H9 (cell line): Measurements from ENCODE around the gene PLEKHA5. TPM values are rescaled to one million over a fixed set of nuclear protein-coding genes. Genes with fewer than 3 reads are reported as not detected.

Source experiments
- DNase-seq: peaks from one replicate; pipeline ENCODE4 v3.0.0-alpha.2; 2017
- H2AFZ ChIP-seq: one replicate; pipeline ENCODE4 v1.6.1; 2013; ENCODE audit warnings: mild to moderate bottlenecking, low read length, control low read depth, moderate library complexity
- H2AK5ac ChIP-seq: 2 replicates; pipeline ENCODE4 v1.6.1; 2013; ENCODE audit warnings: low read length, control low read depth, mixed read lengths; ENCODE audit not compliant: insufficient read length
- H2BK120ac ChIP-seq: one replicate; pipeline ENCODE4 v1.6.1; 2013; ENCODE audit warnings: low read depth, mild to moderate bottlenecking, low read length, control low read depth, inconsistent platforms; ENCODE audit not compliant: poor library complexity, severe bottlenecking
- H2BK12ac ChIP-seq: 2 replicates; pipeline ENCODE4 v1.6.1; 2013; ENCODE audit warnings: low read length, control low read depth, mixed read lengths, low read depth; ENCODE audit not compliant: insufficient read length
- H2BK15ac ChIP-seq: 2 replicates; pipeline ENCODE4 v1.6.1; 2013; ENCODE audit warnings: low read depth, low read length, control low read depth
- H2BK20ac ChIP-seq: one replicate; pipeline ENCODE4 v1.6.1; 2013; ENCODE audit warnings: low read depth, mild to moderate bottlenecking, low read length, control low read depth, inconsistent platforms; ENCODE audit not compliant: poor library complexity, severe bottlenecking
- H2BK5ac ChIP-seq: 2 replicates; pipeline ENCODE4 v1.6.1; 2013; ENCODE audit warnings: low read length, control low read depth, mixed read lengths; ENCODE audit not compliant: insufficient read length
- H3K14ac ChIP-seq: 2 replicates; pipeline ENCODE4 v1.6.1; 2013; ENCODE audit warnings: low read length, control low read depth; ENCODE audit not compliant: insufficient read depth
- H3K18ac ChIP-seq: 2 replicates; pipeline ENCODE4 v1.6.1; 2013; ENCODE audit warnings: low read depth, mild to moderate bottlenecking, mixed read lengths, low read length, control low read depth; ENCODE audit not compliant: insufficient read length
- H3K23ac ChIP-seq: 2 replicates; pipeline ENCODE4 v1.6.1; 2013; ENCODE audit warnings: low read length, control low read depth, mixed read lengths, low read depth; ENCODE audit not compliant: insufficient read length
- H3K23me2 ChIP-seq: 2 replicates; pipeline ENCODE4 v1.6.1; 2013; ENCODE audit warnings: low read depth, mild to moderate bottlenecking, mixed read lengths, low read length, control low read depth; ENCODE audit not compliant: insufficient read length, poor library complexity, severe bottlenecking
- H3K27ac ChIP-seq: 2 replicates; pipeline ENCODE4 v1.5.1; 2013; ENCODE audit warnings: low read length, control low read depth, mixed read lengths, low read depth; ENCODE audit not compliant: insufficient read length
- H3K27me3 ChIP-seq: 2 replicates; pipeline ENCODE4 v1.6.1; 2013; ENCODE audit warnings: low read length, control low read depth, inconsistent platforms; ENCODE audit not compliant: insufficient read depth
- H3K4ac ChIP-seq: 2 replicates; pipeline ENCODE4 v1.6.1; 2013; ENCODE audit warnings: low read depth, mild to moderate bottlenecking, control low read depth, inconsistent platforms, low read length, moderate library complexity
- H3K4me1 ChIP-seq: 2 replicates; pipeline ENCODE4 v1.6.1; 2013; ENCODE audit warnings: low read length, control low read depth, inconsistent platforms; ENCODE audit not compliant: insufficient read depth
- H3K4me2 ChIP-seq: 2 replicates; pipeline ENCODE4 v1.6.1; 2013; ENCODE audit warnings: low read length, control low read depth, mixed read lengths; ENCODE audit not compliant: insufficient read length, insufficient read depth
- H3K56ac ChIP-seq: 2 replicates; pipeline ENCODE4 v1.6.1; 2013; ENCODE audit warnings: low read depth, mild to moderate bottlenecking, mixed read lengths, low read length, control low read depth; ENCODE audit not compliant: insufficient read length
- H3K79me1 ChIP-seq: 2 replicates; pipeline ENCODE4 v1.6.1; 2013; ENCODE audit warnings: low read depth, mild to moderate bottlenecking, moderate library complexity, low read length, control low read depth, inconsistent platforms; ENCODE audit not compliant: insufficient read depth, poor library complexity, severe bottlenecking
- H3K79me2 ChIP-seq: 2 replicates; pipeline ENCODE4 v1.6.1; 2013; ENCODE audit warnings: low read length, control low read depth, inconsistent platforms; ENCODE audit not compliant: insufficient read depth
- H3K9ac ChIP-seq: 2 replicates; pipeline ENCODE4 v1.6.1; 2013; ENCODE audit warnings: low read length, control low read depth, mixed read lengths; ENCODE audit not compliant: insufficient read length; ENCODE audit errors: extremely low read depth
- H3K9me3 ChIP-seq: one replicate; pipeline ENCODE4 v1.6.1; 2013; ENCODE audit warnings: low read depth, low read length, inconsistent platforms; ENCODE audit not compliant: control insufficient read depth
- H3T11ph ChIP-seq: one replicate; pipeline ENCODE4 v1.6.1; 2013; ENCODE audit warnings: mild to moderate bottlenecking, low read length, control low read depth, inconsistent platforms
- H4K20me1 ChIP-seq: one replicate; pipeline ENCODE4 v1.6.1; 2013; ENCODE audit not compliant: control insufficient read depth, insufficient read length, insufficient read depth
- H4K5ac ChIP-seq: 2 replicates; pipeline ENCODE4 v1.6.1; 2013; ENCODE audit warnings: low read depth, mild to moderate bottlenecking, mixed read lengths, low read length, control low read depth; ENCODE audit not compliant: insufficient read length
- H4K8ac ChIP-seq: replicated peaks from 2 replicates; pipeline ENCODE4 v1.6.1; 2013; ENCODE audit warnings: low read length, control low read depth, mixed read lengths, low read depth; ENCODE audit not compliant: insufficient read length
- H4K91ac ChIP-seq: 2 replicates; pipeline ENCODE4 v1.6.1; 2013; ENCODE audit warnings: low read depth, mild to moderate bottlenecking, moderate library complexity, mixed read lengths, low read length, control low read depth; ENCODE audit not compliant: insufficient read length
- H3K27ac Mint-ChIP-seq, 3 experiments: 2 replicates in 2 of 3; 3 replicates in 1 of 3; pipeline ENCODE4 v1.8.0; 2020 to 2021; ENCODE audit warnings: mixed read lengths in 3 of 3, mild to moderate bottlenecking in 1 of 3, moderate library complexity in 1 of 3
- H3K27me3 Mint-ChIP-seq: 2 replicates; pipeline ENCODE4 v1.8.0; 2021; ENCODE audit warnings: low read depth, mild to moderate bottlenecking, moderate library complexity, mixed read lengths
- H3K36me3 Mint-ChIP-seq, 3 experiments: 2 replicates in 2 of 3; 3 replicates in 1 of 3; pipeline ENCODE4 v1.8.0; 2020 to 2021; ENCODE audit warnings: low read depth in 3 of 3, mixed read lengths in 3 of 3; ENCODE audit not compliant: insufficient read depth in 1 of 3
- H3K4me1 Mint-ChIP-seq, 2 experiments: 2 replicates each; pipeline ENCODE4 v1.8.0; 2020; ENCODE audit warnings: mixed read lengths in 2 of 2
- H3K4me3 Mint-ChIP-seq, 2 experiments: 2 replicates in 1 of 2; 3 replicates in 1 of 2; pipeline ENCODE4 v1.8.0; 2020 to 2021; ENCODE audit warnings: mild to moderate bottlenecking in 2 of 2, mixed read lengths in 2 of 2, moderate library complexity in 1 of 2
- H3K9me3 Mint-ChIP-seq, 2 experiments: 2 replicates in 1 of 2; 3 replicates in 1 of 2; pipeline ENCODE4 v1.8.0; 2020; ENCODE audit warnings: mild to moderate bottlenecking in 2 of 2, mixed read lengths in 2 of 2, moderate library complexity in 1 of 2
- WGBS: extraction: QIAGEN DNeasy Blood & Tissue Kit; methylation state at CpG from one replicate; pipeline ENCODE4 v1.1.7; 2013; ENCODE audit warnings: missing lambda C conversion rate, low lambda C conversion rate, mixed read lengths; ENCODE audit not compliant: insufficient read length; ENCODE audit errors: extremely low coverage; 5-methylcytosine and 5-hydroxymethylcytosine counted together
- total RNA-seq: library from RNA; stranded (reverse); gene quantifications from 2 replicates; pipeline ENCODE4 v1.2.1, GENCODE V29; 2021
- TF ChIP-seq, protein P1 (sequence below): fragments of 200-600 bp; sonication (generic); conservative IDR thresholded peaks from 3 replicates; pipeline ENCODE4 v1.8.0; 2021; ENCODE audit warnings: antibody characterized with exemption, mild to moderate bottlenecking

Gene PLEKHA5
- total RNA-seq, 1 experiment from 2014 or later = 86.7 TPM

GRCh38 chr12:19376691-19377090, 247.2 kb downstream of the PLEKHA5 start:
- Histone ChIP-seq H2BK5ac (no peak overlapping the region), H4K8ac (no peak overlapping the region), H3K18ac (no peak overlapping the region), H2BK15ac (no peak overlapping the region), H3K27me3 (no peaks in the 10 kb centered on the region), H3K56ac (no peak overlapping the region), H3K79me1 (no peaks in the 10 kb centered on the region), H2AFZ (no peak overlapping the region), H4K91ac (no peak overlapping the region), H3K23me2 (no peaks in the 10 kb centered on the region), H4K20me1 (no peaks in the 10 kb centered on the region), H3K27ac (no peak overlapping the region), H2AK5ac (no peak overlapping the region), H3K23ac (no peak overlapping the region), H3K14ac (no peak overlapping the region), H3K9me3 (no peaks in the 10 kb centered on the region), H3K4me1 (no peaks in the 10 kb centered on the region), H3K79me2 (no peaks in the 10 kb centered on the region), H3T11ph (no peak overlapping the region), H4K5ac (no peak overlapping the region), H2BK120ac (no peak overlapping the region), H3K4me2 (no peak overlapping the region), H2BK20ac (no peak overlapping the region), H3K9ac (no peak overlapping the region), H2BK12ac (no peak overlapping the region), H3K4ac (no peak overlapping the region)
- Mint-ChIP-seq H3K27me3 (no peaks in the 10 kb centered on the region), H3K36me3 (peaks cover 21 to 64% (median 50%) of the 10 kb centered on the region in 3 experiments; a peak in 6 of 7 replicates), H3K27ac (peak overlapping the region in 2 of 3 experiments; percentile 1 to 63; a peak in 2 of 7 replicates), H3K9me3 (no peaks in the 10 kb centered on the region), H3K4me1 (peaks cover 5 to 10% of the 10 kb centered on the region in 2 experiments), H3K4me3 (no peak overlapping the region)
- WGBS = no CpG with 5 or more reads among the region's 5 CpGs
- TF ChIP-seq, protein P1, sequence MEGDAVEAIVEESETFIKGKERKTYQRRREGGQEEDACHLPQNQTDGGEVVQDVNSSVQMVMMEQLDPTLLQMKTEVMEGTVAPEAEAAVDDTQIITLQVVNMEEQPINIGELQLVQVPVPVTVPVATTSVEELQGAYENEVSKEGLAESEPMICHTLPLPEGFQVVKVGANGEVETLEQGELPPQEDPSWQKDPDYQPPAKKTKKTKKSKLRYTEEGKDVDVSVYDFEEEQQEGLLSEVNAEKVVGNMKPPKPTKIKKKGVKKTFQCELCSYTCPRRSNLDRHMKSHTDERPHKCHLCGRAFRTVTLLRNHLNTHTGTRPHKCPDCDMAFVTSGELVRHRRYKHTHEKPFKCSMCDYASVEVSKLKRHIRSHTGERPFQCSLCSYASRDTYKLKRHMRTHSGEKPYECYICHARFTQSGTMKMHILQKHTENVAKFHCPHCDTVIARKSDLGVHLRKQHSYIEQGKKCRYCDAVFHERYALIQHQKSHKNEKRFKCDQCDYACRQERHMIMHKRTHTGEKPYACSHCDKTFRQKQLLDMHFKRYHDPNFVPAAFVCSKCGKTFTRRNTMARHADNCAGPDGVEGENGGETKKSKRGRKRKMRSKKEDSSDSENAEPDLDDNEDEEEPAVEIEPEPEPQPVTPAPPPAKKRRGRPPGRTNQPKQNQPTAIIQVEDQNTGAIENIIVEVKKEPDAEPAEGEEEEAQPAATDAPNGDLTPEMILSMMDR = no peak
- DNase-seq = no peak
